ENCODE data around the gene ARID1B. TPM values are rescaled to one million over a fixed set of nuclear protein-coding genes. Genes with fewer than 3 reads are reported as not detected.

ARID1B gene
- total and polyA plus RNA-seq, 9 of the 15 experiments (the other 6 are each of a cell fraction or from before 2014, with no cell fraction given) = 12.5 to 50.5 (median 25.8) TPM

DNA sequence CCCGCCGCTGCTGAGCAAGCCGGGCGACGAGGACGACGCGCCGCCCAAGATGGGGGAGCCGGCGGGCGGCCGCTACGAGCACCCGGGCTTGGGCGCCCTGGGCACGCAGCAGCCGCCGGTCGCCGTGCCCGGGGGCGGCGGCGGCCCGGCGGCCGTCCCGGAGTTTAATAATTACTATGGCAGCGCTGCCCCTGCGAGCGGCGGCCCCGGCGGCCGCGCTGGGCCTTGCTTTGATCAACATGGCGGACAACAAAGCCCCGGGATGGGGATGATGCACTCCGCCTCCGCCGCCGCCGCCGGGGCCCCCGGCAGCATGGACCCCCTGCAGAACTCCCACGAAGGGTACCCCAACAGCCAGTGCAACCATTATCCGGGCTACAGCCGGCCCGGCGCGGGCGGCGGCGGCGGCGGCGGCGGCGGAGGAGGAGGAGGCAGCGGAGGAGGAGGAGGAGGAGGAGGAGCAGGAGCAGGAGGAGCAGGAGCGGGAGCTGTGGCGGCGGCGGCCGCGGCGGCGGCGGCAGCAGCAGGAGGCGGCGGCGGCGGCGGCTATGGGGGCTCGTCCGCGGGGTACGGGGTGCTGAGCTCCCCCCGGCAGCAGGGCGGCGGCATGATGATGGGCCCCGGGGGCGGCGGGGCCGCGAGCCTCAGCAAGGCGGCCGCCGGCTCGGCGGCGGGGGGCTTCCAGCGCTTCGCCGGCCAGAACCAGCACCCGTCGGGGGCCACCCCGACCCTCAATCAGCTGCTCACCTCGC is 1.5 kb downstream of the ARID1B start:
- BruUV-seq (replicated peaks) = no TSS peak
- Histone ChIP-seq H3K9me3 (replicated peaks; ENCODE audit: control insufficient read depth, insufficient read depth, low read depth, low read length) (no peaks in the 10 kb centered on the region), H3K36me3 (ENCODE audit: control insufficient read depth, insufficient read depth, low read length) (peaks cover 2% of the 10 kb centered on the region; the same call in 1 of the 3 replicates), H3K9ac (ENCODE audit: insufficient read depth in 1 of 2, low read depth in 2 of 2, low read length in 2 of 2) (peak overlapping the region; percentile 95 to 98; a peak in 3 of 4 replicates), H3K27ac (ENCODE audit: extremely low read depth, low read depth, low read length) (peak overlapping the region; percentile 94), H3K27me3 (ENCODE audit: control insufficient read depth in 2 of 2, insufficient read depth in 2 of 2, low read length in 2 of 2) (no peaks in the 10 kb centered on the region), H2AFZ (ENCODE audit: low read depth, low read length) (peak overlapping the region; percentile 66; the same call in 1 of the 2 replicates), H4K20me1 (replicated peaks; ENCODE audit: control insufficient read depth, insufficient read depth, low read length) (no peaks in the 10 kb centered on the region), H3K4me3 (peak overlapping the region; percentile 75), H3K79me2 (ENCODE audit: control insufficient read depth, insufficient read depth, low read length) (peaks cover 68% of the 10 kb centered on the region), H3K4me2 (ENCODE audit: insufficient read depth, low read length) (peak overlapping the region; percentile 94; the same call in 1 of the 2 replicates), H3K9me1 (ENCODE audit: control insufficient read depth, insufficient read depth, low read length) (no peaks in the 10 kb centered on the region), H3K4me1 (replicated peaks in 1 of 2; ENCODE audit: control insufficient read depth in 2 of 2, insufficient read depth in 2 of 2, low read length in 2 of 2) (peaks cover 12 to 15% of the 10 kb centered on the region in 2 experiments; a peak in 3 of 5 replicates)
- ChIA-PET POLR2A (interaction anchor here (0.6 to 1.8 kb wide), 9 partner anchors 9 to 361 kb away, joined by 3 to 9 read pairs (median 3); no protein-coding TSS in a partner anchor), CTCF (ENCODE audit: low intra/inter-chr PET ratio) (interaction anchor here (0.5 to 0.6 kb wide), 3 partner anchors 24 to 211 kb away, joined by 3 to 4 read pairs (median 3); no protein-coding TSS in a partner anchor)
- ATAC-seq (0 out of 3 replicates have a peak, but pooled peaks have one; percentile 0), FAIRE-seq (no peak), DNase-seq (ENCODE audit: extremely low read depth in 1 of 4, low spot score in 3 of 4) (peak; percentile 50 to 71 (median 57))
- WGBS (ENCODE audit: insufficient coverage, low coverage, missing lambda C conversion rate) = under 1% methylated on average over 53 of the region's 100 CpGs
- intact Hi-C loops (cut with micrococcal nuclease) = loop anchor here (5.0 kb wide), 1 partner anchor 216 kb away; no protein-coding TSS in a partner anchor
- in situ Hi-C loops (cut with MboI) = no loop called here
- TF ChIP-seq SMARCE1 (IDR thresholded peaks at IDR 0.05) (no peak), PRPF4 (IDR thresholded peaks at IDR 0.05; ENCODE audit: insufficient read depth, low read depth, low read length, poor library complexity, severe bottlenecking) (peak; percentile 13), RBFOX2 (IDR thresholded peaks at IDR 0.05; ENCODE audit: low read depth, low read length) (peak; percentile 72), BCOR (IDR thresholded peaks at IDR 0.05) (no peak), MCM2 (IDR thresholded peaks at IDR 0.05; ENCODE audit: low read depth) (peak; percentile 80; the same call in 1 of the 2 replicates), HDAC3 (IDR thresholded peaks at IDR 0.05; ENCODE audit: borderline replicate concordance, partially characterized antibody) (no peak), NCOA6 (IDR thresholded peaks at IDR 0.05) (no peak), RBM22 (IDR thresholded peaks at IDR 0.05; ENCODE audit: low read depth, low read length, poor library complexity, severe bottlenecking) (peak; percentile 42), SIN3B (IDR thresholded peaks at IDR 0.05; ENCODE audit: low read depth) (0 out of 2 replicates have a peak, but pooled peaks have one; percentile 11), NUFIP1 (IDR thresholded peaks at IDR 0.05; ENCODE audit: partially characterized antibody) (no peak), TRIM24 (IDR thresholded peaks at IDR 0.05) (no peak), NFE2L1 (tag; IDR thresholded peaks at IDR 0.05; ENCODE audit: borderline replicate concordance, low read depth) (no peak), NR4A1 (CRISPR knock-in tag; IDR thresholded peaks at IDR 0.05) (no peak), NR4A1 (tag; IDR thresholded peaks at IDR 0.05) (0 out of 2 replicates have a peak, but pooled peaks have one; percentile 3), ZNF76 (CRISPR knock-in tag; IDR thresholded peaks at IDR 0.05; ENCODE audit: borderline replicate concordance) (0 out of 2 replicates have a peak, but pooled peaks have one; percentile 16), ZNF764 (CRISPR knock-in tag; IDR thresholded peaks at IDR 0.05; ENCODE audit: low read depth) (no peak), SRSF7 (optimal IDR thresholded peaks at IDR 0.05; ENCODE audit: low read depth, low read length) (no peak)
- TF ChIP-seq, protein P1, sequence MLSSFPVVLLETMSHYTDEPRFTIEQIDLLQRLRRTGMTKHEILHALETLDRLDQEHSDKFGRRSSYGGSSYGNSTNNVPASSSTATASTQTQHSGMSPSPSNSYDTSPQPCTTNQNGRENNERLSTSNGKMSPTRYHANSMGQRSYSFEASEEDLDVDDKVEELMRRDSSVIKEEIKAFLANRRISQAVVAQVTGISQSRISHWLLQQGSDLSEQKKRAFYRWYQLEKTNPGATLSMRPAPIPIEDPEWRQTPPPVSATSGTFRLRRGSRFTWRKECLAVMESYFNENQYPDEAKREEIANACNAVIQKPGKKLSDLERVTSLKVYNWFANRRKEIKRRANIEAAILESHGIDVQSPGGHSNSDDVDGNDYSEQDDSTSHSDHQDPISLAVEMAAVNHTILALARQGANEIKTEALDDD (IDR thresholded peaks at IDR 0.05) = no peak
- TF ChIP-seq, protein P2, sequence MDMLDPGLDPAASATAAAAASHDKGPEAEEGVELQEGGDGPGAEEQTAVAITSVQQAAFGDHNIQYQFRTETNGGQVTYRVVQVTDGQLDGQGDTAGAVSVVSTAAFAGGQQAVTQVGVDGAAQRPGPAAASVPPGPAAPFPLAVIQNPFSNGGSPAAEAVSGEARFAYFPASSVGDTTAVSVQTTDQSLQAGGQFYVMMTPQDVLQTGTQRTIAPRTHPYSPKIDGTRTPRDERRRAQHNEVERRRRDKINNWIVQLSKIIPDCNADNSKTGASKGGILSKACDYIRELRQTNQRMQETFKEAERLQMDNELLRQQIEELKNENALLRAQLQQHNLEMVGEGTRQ (CRISPR knock-in tag; IDR thresholded peaks at IDR 0.05) = no peak
- TF ChIP-seq, protein P3, sequence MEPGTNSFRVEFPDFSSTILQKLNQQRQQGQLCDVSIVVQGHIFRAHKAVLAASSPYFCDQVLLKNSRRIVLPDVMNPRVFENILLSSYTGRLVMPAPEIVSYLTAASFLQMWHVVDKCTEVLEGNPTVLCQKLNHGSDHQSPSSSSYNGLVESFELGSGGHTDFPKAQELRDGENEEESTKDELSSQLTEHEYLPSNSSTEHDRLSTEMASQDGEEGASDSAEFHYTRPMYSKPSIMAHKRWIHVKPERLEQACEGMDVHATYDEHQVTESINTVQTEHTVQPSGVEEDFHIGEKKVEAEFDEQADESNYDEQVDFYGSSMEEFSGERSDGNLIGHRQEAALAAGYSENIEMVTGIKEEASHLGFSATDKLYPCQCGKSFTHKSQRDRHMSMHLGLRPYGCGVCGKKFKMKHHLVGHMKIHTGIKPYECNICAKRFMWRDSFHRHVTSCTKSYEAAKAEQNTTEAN (CRISPR knock-in tag; IDR thresholded peaks at IDR 0.05) = no peak
